ENCODE results near the gene LRRC47.
A peak's percentile ranks its signal among the peaks of the same experiment; 100 is the strongest.

LRRC47 gene

DNA sequence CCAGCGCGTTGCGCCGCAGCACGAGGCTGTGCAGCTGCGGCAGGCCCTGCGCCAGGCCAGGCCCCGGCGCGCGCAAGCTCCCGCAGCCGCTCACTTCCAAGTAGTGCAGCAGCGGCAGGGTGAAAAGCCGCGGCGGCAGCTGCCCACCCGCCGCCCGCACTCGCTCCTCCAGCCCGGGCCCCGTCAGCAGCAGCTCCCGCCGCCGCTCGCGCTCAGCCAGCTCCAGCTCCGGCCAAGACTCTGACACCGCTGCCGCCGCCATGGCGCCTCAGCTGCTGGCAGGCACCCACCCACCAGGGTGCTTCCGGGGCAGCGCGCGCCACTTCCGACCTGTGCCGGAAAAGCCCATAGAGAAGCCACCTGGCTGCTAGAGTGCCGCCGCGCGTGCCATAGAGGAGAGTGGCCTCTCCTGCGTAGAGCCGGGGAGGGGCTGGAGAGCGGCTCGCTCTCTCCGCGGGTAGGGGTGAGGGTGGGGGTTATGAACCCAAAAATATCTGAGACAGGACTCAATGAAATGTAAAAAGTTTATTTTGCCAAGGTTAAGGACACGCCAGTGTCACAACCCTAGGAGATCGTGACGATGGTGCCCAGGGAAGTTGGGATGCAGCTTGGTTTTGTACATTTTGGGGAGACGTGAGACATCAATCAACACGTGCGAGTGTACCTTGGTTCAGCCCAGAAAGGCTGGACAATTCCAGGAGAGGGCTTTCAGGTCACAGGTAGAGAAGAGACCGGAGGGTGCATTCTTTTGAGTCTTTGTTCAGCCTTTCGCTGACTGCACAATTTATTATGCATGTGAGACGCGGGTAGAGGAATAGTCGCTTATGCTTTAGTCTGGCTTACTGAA, at the start of gene LRRC47:
LRRC47 (minus strand) TSS at position 284 of the 847 bp plus-strand sequence; CDS start at position 262, 22 bp downstream.
- peak; percentile 81 to 95 (median 88) for DNase-seq (ENCODE audit: low read depth in 4 of 4, low spot score in 1 of 4)

DNA sequence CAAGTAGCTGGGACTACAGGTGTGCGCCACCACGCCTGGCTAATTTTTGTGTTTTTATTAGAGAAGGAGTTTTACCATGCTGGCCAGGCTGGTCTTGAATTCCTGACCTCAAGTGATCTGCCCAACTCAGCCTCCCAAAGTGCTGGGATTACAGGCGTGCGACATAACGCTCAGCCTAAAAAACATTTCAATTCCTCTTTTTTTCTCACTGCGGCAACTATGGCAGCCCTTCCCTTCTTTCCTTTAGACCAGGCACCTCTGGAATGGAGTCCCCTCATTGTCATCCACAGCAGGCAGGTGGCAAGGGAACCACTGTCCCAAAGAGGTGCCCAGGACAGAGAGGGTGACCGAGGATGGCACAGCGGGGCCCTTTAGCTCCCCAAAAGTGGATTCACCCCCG, 46.6 kb upstream of the LRRC47 start:
- no peak for DNase-seq (ENCODE audit: low read depth in 4 of 4, low spot score in 1 of 4)

DNA sequence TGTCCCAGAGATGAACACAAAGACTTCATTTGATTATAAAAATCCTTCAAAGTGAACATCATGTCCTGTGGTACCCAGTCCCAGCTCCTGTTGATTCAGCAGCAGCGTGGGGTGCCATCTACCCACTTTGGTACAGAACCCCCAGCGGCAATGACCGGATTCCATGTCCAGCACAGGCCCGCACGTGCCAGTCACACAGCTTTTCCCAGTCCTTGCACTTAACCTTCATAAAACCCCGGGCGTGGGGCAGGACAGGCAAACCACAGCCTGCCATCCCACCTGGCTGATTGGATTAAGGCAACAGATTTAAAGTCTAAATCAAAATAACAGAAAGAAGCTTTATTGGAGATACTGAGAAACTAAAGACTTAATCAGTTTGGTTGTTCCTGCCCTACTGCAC, 45.2 kb upstream of the LRRC47 start:
- DNase-seq (ENCODE audit: low read depth in 4 of 4, low spot score in 1 of 4), result no peak

DNA sequence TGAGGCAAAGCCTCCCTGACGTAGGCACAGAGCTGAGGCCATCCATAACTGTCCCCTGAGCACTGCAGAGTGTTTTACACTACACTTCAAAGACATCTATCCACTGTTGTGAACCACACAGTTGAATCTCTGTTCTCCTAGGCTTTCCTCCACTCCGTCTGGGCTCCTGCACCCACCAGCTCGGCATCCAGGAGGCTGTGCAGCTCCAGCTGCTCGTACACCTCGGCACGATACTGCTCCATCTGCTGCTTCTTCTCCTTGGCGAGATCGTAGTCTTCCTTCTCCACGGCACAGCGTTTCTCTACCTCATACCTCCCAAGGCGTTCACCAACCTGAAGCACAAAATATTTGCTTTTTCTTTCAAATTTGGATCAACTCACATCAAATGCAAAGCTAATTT, 42.5 kb upstream of the LRRC47 start:
- DNase-seq (ENCODE audit: low read depth in 4 of 4, low spot score in 1 of 4), result no peak

DNA sequence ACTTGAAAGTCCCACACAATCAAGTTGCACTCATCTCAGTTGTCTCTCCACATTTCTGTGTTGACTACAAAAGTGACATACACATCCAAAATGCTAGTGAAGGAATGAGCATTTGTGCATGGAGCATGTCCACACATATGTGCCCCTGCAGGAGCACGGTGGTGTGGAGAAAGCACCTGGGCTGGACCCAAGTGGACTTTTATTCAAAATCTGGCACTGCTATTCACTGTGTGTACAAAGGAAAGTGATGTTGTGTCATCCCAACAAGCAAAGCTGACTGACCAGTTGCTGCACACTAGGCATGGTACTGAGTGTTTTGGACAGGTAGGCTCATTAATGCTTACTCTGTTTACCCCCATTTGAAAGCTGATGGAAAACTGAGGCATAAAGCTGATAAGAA, 41.4 kb upstream of the LRRC47 start:
- no peak for DNase-seq (ENCODE audit: low read depth in 4 of 4, low spot score in 1 of 4)

DNA sequence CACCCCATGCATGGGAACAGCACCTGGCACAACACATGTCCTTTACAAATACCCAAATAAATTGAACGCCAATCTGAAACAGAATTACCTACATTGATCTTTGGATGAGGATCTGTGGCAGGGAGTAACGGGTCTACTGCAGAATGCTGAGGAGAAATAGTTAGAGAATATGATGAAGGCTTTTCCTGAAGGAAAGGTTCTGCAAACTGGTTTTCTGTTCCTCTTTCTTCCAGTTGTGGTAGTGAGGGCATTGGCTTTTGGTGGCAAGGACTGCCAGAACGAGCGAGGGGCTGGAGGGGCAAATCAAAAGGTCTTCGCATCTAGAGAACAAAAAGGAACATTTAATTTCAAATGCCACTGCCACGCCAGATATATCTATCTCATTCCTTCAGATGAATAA, 40.9 kb upstream of the LRRC47 start:
- DNase-seq (ENCODE audit: low read depth in 4 of 4, low spot score in 1 of 4), result no peak

- no peak for DNase-seq (ENCODE audit: low read depth in 4 of 4, low spot score in 1 of 4)
These were observed 40.1 kb upstream of the LRRC47 start for GRCh38 chr1:3836421-3836820.

DNA sequence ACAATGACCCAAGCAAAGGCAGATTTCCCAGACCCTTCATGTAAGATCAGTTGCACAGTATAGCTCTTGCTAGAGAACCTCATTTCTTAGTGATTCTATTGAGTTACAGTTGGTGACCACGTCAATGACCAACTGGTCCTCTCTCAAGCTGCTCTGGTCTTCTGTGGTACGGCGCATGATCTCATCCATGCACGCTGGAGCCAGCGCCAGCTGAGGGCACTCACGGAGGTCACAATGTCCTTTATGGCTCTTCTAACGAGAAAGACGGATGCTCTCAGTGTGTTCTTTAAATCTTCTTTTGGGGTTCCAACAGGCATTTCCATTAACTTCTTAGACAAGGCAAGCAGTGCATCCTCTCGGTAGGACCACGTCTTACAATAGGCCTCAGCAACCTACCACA, 38.4 kb upstream of the LRRC47 start:
- DNase-seq (ENCODE audit: low read depth in 4 of 4, low spot score in 1 of 4), result no peak

- DNase-seq (ENCODE audit: low read depth in 4 of 4, low spot score in 1 of 4), result no peak
These were observed 35.4 kb upstream of the LRRC47 start for GRCh38 chr1:3831689-3832088.

GRCh38 chr1:3828391-3828790, 32.1 kb upstream of the LRRC47 start:
- DNase-seq (ENCODE audit: low read depth in 4 of 4, low spot score in 1 of 4), result no peak

DNA sequence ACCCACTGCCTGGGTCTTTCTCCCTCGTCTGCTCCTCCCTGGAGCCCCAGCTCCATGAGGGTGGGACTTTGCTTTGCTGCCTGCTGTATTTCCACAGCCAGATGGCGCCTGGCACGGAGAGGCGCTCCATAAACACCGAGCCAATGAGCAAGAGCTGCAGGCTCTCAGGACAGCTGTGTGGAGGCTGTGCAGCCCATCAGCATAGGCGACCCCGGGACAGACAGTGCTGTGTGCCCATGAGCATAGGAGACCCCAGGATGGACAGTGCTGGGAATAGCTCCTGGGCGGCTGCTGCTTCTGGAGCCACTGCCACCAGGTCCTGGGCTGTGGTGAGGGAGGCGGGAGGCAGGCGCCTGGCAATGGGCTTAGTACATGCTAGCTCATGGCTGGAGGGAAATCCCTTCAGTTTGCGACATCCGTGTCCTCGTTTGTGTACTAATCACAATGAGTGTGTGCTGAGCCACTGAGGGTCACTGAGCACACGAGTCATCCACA, 31.6 kb upstream of the LRRC47 start:
- DNase-seq (ENCODE audit: low read depth in 4 of 4, low spot score in 1 of 4), result no peak

DNA sequence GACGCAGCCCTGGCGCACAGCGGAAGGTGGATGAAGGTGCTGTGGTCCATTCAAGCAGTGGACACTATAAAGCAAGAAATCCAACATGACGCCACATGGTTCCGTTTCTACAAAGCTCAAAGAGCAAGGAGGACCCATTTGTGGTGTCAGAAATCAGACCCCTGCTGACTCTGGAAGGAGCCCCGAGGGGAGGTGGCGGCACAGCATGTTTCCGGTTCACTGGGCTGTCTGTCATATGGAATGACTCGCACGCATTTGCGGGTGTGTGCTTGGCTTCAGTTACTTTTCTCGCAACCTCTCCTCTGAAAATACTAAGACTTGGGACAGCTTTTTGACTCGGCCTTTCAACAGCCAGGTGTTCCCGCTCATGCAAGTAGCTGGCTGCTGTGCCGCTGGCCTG, 29.1 kb upstream of the LRRC47 start:
- no peak for DNase-seq (ENCODE audit: low read depth in 4 of 4, low spot score in 1 of 4)

- DNase-seq (ENCODE audit: low read depth in 4 of 4, low spot score in 1 of 4), result no peak
These were observed 28.4 kb upstream of the LRRC47 start for GRCh38 chr1:3824650-3825049.

DNA sequence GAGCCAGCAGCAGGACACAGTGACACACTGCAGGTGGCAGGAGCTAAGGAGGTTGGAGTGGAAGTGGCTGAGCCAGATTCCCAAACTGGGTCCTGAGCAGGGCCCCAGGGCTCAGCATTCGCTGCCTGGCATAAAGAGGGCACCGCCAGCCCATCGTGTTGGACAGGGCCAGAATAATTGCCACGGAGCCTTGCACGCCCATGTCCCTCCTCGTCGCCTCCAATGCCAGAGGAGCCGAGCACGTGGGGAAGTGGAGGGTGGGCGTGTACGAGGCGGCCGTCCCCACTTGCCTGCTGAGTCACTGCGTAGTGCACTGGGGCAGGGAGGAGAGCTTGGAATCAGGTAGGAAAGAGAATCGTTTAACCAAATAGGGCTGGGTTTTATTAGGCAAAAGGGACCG, 26.1 kb upstream of the LRRC47 start:
- no peak for DNase-seq (ENCODE audit: low read depth in 4 of 4, low spot score in 1 of 4)

DNA sequence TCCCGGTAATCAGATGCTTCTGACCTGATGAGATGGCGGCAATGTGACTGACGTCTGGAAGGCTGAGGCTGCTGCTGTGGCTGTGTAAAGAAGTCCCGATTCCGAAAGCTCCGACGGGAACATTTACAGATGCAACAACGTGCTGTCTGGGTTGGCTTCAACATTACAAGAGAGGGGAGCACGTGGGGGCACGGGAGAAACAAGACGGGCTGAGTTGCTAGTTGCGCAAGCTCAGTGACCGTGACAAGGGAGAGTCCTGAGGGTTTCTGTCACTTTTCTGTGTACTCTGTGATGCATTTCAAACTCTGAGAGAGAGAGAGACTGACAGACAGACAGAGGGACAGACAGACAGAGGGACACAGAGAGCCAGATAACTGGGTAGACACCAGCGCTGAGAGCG, 25.6 kb upstream of the LRRC47 start:
- DNase-seq (ENCODE audit: low read depth in 4 of 4, low spot score in 1 of 4), result no peak

DNA sequence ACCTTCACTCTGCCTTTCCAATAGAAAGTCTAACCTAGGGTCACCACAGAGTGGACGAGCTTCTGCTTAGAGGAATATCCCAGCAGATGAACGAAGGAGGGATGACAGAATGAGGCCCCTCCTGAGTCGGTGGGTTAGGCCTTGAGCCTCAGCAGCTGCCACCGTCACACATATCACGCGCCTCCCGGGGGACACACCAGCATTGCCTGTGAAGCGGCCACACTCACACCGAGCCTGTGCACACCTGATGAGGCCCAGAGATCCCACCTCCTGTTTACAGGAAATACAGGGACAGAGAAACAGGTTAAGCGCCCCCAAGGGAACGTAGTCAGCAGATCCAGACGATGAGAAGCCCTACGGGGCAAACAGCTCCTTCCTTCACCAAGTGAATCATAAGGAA, 25.1 kb upstream of the LRRC47 start:
- DNase-seq (ENCODE audit: low read depth in 4 of 4, low spot score in 1 of 4), result no peak

GRCh38 chr1:3821004-3821403, 24.7 kb upstream of the LRRC47 start:
- no peak for DNase-seq (ENCODE audit: low read depth in 4 of 4, low spot score in 1 of 4)

DNA sequence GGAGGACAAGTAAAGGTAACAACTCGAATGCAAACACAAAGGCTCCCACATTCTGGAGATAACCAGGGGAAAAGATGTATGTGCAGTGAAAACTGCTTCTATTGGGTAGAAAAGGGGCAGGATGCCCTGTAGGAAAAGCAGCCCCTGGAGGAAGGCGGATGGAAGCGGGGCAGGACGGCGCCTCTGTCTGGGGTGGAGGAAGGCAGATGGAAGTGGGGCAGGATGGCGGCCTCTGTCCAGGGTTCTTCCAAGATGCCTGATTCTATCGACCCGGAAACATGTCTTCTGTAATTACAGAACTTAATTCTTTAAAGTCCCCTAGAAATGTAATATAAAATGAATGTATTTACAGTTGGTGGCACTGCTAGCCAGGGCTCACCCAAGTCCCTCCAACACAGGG, 24.0 kb upstream of the LRRC47 start:
- no peak for DNase-seq (ENCODE audit: low read depth in 4 of 4, low spot score in 1 of 4)

DNA sequence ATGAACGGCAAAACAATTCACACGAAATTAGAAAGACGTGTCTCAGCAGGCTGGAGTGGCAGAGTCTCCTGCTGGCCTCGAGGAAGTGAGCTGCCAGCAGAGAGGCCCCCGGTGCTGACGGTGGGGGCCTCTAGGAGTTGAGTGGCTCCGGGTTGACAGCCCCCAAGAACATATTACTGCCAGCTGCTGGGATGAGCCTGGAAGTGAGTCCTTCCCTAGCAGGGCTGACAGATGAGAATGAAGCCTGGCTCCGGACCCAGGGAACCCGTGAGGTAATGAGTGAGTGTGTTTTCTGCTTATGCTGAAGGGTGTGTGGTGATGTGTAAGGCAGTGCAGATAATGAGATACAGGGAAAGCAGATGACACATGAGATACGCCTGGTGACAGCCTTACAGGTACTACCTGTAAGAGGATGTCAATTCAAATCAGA, 23.5 kb upstream of the LRRC47 start:
- no peak for DNase-seq (ENCODE audit: low read depth in 4 of 4, low spot score in 1 of 4)

DNA sequence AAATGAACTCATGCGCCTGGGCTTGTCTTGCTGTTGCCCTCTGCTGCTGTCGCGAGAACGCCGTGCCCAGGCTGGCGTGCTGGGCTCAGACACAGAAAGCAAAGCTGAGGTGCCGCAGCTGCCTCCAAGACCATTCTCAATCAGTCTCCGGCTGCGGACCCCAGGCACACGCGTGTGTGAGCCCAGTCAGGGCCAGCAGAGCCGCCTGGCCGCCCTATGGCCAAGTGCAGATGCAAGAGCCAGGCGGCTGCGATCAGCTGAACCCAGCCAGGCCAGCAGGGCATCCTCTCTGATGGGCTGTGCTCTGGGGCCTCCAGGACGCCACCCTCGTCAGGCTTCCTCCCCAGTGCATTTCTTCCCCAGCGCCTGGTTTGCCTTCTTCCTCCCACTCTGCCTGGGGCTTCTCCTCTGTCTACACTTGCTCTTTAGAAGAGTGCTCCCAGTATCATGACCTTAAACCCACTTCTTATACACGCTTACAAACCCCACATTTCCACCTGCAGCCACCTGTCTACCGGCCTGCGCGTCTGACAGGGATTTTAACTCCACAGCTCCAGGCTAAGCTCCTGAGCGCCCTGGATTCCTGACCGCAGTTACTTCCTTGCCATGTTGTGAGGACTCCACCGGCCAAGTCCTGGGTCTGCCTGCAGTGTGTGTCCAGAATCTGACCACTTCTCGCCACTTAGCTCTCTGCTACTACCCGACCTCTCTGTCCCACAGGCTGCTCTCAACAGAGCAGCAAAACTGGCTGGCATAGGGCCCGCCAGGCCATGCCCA, 21.7 kb upstream of the LRRC47 start:
- DNase-seq (ENCODE audit: low read depth in 4 of 4, low spot score in 1 of 4), result no peak

DNA sequence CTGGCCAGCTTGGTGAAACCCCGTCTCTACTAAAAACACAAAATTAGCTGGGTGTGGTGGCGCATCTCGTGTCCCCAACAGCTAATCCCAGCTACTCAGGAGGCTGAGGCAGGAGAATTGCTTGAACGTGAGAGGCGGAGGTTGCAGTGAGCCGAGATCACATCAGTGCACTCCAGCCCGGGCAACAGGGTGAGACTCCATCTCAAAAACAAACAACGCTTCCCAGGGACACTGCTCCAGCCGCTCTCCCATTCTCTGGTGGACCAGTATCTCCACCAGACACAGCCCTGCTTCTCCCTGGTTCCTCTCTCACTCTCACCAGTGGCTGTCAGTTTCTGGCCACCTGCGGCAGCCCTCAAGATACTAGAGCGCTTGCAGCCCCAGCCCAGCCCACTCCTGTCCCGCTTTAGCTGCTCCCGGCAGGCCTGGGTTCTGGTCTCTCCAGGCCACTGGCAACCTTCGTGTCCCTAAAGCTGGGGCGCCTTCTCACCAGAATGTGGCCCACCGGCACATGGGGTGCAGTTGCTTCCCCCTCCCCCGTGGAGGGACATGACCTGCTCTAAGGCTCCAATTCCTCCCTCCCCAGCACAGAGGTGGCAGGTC, 20.9 kb upstream of the LRRC47 start:
- no peak for DNase-seq (ENCODE audit: low read depth in 4 of 4, low spot score in 1 of 4)
